Stimulated activated CD4-positive, alpha-beta T cell treated with anti-CD3 and anti-CD28 coated beads, Interleukin-15, amount 100 ng/mL, for 48 hours (primary cell): ENCODE measurements around the gene PTPRT.

Experiments
- DNase-seq, 2 donors: peaks; one replicate each; pipeline ENCODE4 v3.0.0-alpha.2; 2020; ENCODE audit warnings: low read depth in 2 of 2

PTPRT gene

GRCh38 chr20:43119720-43120119, 70.0 kb downstream of the PTPRT start:
- DNase-seq: no peak

GRCh38 chr20:43102394-43102793, 87.3 kb downstream of the PTPRT start:
- no peak for DNase-seq

- no peak for DNase-seq
Measured at GRCh38 chr20:43096931-43097260, 92.8 kb downstream of the PTPRT start.

GRCh38 chr20:43096126-43096930, 93.4 kb downstream of the PTPRT start:
- no peak for DNase-seq

- DNase-seq: no peak
Measured at GRCh38 chr20:43095034-43095433, 94.7 kb downstream of the PTPRT start.

DNA sequence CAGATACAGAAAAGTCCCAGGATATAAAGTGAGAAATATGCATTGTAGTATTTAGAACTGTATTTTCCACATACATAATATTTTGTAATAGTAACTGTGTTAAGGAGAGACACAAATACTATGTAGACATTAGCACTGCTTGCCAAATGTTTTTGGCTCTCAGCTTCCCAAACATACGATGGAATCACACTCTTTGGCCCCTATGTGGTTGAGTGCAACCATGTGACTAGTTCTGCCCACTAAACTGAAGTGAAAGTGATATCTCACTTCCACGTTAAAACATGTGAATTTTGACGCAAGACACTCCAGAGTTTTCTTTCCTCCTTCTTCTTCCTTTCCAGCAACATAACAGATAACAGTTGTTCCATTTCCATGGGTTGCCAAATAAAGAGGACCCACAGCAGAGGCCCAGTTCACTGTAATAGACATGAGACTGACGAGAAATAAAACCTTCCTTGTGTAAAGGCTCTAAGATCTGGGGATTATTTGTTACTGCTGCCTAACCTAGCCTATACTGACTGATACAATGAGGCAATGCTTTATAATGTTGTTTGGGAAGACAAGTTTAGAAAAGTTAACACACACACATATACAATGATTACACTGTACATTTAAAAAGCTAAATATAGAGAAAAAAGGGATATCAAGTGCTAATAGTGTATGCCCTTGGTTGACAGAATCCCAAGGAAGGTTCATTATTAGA, 97.2 kb downstream of the PTPRT start:
- DNase-seq: no peak

GRCh38 chr20:43068482-43068881, 121.2 kb downstream of the PTPRT start:
- no peak for DNase-seq

DNA sequence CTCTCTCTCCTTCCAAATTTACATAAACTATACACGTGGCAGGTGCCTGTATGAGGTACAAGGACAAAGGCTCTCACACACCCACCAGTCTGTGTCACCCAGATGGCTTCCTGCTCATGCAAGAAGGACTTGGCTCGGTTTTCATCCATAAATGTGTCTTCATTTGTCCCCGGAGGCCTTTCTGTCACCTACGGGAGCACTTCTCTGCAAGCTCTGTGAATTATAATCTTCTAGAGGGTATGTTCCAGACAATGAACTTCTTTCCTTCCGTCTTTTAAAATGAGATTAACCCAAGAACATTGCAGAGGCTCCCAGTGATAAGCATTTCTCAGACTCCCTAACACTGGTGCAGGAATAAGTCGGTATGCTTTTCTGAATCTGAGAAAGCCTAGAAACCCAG, 123.6 kb downstream of the PTPRT start:
- DNase-seq: no peak

DNA sequence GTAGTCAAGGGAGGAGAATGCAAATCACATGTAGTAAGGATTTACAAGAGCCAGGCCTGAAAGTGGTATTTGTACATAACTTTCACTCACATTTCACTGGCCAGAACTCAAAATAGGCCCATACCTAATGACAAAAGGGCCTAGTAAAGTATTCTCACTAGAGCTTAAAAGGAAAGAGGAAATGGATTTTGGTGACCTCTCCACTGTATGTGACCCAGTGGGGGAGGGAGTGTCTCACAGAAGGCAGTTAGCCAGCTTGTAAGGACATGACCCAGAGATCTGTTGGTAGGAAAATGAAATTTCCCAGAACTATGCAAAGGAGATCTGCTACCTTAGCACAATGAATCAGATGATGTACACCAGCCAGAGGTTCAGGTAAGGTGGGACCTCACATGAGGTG, 124.4 kb downstream of the PTPRT start:
- no peak for DNase-seq

DNA sequence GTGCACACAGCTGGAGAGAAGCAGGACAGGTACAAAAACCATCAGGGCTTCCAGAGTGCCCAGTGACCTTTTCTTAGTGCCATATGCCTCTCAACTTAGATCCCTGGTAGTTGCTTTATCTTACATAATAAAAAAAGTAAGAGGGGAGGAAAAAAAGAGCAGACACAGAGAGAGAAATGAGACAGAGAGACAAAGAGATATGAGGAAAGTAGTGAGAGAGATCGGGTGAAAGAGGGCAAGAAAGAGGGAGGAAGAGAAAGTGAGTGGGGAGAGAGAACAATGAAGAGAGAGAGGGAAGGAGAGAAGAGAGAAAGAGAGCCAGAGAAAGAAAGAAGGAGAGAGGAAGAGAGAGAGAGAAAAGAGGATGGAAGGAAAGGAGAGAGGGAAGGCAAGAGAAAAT, 131.6 kb downstream of the PTPRT start:
- DNase-seq: no peak

DNA sequence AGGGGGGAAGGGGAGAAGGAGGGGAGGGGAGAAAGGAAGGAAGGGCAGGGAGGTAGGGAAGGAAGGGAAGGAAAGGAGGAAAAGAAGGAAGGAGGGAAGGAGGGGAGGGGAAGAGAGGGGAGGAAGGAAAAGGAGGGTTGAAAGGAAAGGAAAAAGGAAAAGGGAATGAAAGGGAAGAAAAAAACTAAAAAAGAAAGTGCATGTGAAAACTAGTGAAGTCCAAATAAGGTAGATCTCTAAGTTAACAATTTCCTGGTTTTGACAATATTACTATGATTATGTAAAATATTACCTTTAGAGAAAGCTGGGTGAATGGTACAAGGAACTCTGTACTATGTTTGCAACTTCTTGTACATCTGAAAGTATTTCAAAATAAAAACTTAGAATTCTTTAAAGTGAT, 132.4 kb downstream of the PTPRT start:
- no peak for DNase-seq

DNA sequence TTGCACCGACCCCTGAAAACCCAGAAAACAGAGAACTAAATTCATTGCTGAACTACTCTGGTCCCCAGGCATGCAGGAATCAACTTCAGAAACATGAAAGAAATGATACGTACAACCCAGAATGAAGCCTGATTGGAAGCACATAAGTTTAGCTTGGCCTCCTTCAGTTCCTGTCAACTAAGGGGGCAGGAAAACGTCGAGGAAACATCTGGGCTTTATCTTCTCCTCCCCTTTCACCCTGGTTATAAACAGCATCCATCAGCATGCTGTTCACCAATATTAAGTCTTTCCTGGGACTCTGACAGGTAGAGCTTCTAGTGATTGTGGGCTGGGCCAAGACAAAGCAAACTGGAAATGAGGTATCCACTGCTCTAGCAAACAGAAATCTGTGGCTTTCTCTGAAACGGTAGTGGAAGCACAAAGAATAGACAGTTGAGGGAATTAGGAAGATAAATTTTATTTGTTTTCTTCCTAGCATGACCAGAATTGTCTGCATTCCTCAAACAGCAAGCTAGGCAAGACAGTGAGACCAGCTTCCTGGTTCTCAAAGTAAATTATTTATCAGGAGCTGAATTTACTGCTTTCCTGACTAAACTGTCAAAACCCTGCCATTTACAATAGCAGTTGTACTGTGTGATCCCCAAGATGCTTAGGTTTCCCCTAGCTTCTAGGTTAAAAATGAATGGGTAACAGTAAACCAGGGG, 134.4 kb downstream of the PTPRT start:
- no peak for DNase-seq

DNA sequence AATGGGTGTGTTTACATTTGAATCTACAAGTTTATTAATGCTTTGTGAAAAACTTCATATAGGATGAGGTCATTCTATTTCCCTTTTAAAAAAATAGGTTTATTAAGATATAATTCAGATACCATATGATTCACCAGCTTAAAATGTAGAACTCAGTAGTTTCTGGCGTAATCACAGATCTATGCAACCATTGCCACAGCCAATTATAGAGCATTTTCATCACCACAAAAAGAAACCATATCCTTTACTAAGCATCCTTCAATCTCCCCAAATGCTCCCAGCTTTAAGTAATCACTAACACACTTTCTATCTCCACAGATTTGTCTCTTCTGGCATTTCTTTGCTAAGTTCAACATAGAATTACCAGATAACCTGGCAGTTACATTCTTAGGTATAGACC, 137.2 kb downstream of the PTPRT start:
- DNase-seq: no peak

- no peak for DNase-seq
Measured at GRCh38 chr20:43046966-43047365, 142.7 kb downstream of the PTPRT start.

DNA sequence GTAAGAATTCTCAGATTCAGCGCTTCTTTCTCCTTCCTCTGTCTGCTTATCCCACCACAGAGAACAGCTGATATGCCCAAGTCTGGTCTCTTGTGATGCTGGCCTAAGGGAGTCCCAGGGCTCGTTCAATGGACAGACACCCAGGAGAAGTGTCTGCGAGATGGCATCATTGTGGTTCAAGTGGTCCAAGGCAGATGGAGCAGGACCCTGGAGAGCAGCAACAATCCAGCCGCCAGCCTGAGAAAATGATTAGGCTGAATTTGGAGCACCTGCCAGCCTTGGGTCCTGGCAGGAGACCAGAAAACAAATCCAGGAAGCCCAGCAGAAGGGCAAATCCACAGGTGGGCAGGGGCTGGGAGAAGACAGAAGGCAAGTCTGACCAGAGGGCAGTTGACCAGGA, 145.8 kb downstream of the PTPRT start:
- DNase-seq: no peak

DNA sequence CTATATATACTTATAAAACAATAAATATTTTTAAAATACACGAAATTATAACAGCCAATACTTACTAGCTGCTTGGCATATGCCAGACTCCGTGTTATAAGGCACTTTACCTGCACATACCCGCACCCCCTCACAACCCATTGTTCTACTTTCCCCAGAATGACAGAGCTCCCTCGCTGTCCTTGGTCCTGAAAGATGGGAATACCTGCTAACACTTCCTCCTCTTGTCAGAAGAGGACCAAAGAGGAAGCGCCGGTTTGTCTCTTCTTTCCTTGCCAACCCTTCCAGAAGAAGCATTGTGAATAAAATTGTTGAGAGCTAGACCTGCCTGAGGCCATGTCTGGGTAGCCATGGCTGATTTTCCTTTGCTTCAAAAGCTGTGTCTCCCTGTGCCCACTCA, 149.3 kb downstream of the PTPRT start:
- no peak for DNase-seq

DNA sequence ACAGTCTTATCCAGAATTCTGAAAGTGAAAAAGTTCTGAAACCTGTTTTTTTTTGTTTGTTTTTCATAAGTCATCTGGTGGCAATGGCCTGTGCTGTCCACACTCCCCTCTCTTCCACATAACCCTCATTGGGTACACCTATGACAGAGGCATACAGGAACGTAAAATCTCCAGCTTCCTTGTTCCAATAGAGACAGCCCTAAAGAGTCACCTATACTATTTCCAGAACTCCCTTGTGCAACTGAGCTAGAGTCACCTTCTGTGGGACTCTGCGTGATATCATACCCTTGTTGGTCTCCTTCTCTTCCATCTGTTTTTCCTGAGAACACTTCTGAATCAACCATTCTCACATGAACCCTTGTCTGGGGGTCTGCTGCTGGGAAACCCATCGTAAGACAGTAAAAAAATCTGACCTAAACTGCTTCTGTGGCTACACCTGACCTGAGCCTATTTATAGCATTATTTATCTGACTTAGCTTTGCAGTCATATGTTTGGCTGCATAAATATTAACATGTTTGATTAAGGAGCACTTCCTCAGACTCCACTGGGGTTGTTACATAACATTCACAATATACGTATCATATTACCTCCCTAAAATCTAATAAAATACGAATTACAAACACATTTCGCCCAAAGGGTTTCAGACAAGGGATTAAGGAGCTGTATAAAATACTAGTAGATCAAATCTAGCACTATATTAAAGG, 151.9 kb downstream of the PTPRT start:
- no peak for DNase-seq

GRCh38 chr20:43034981-43035724, 154.6 kb downstream of the PTPRT start:
- no peak for DNase-seq

DNA sequence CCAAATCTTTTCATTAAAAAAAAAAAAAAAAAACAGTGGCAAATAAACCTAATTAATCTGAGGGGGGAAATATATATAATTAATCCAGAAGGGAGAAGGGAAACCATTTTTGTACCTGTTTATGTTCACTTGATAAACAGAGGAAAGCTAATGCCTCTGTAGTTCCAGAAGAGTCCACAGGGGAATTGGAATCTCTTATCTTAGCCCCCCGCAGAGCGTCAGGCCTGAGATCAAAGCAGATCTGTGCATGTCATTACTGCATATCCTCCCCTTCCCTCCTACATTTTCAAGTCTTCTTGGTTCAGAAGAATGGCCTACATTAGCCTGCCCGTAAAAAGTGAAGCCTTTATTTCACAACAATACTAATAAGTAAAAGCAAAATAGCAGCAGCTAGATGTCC, 157.2 kb downstream of the PTPRT start:
- DNase-seq: no peak

GRCh38 chr20:43029176-43029575, 160.5 kb downstream of the PTPRT start:
- no peak for DNase-seq

DNA sequence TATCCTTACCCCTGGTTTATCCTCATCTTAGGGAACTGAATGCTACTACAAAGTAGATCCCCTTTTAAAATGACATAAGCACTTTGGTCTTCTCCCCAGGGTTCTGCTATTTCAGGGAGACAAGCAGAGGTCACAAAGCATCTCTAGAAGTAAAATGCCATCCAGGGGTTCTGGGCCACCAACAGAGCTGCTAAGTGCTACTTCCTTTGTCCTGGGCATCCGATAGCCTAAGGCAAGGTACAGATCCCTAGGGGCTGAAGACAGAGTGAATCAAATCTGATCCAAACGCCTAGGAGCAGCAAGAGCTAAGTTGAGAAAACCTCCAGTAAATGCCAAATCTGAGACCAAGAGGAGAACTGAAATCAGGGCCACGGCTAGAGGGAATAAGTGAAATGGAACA, 161.2 kb downstream of the PTPRT start:
- no peak for DNase-seq

- no peak for DNase-seq
Measured at GRCh38 chr20:43023836-43024235, 165.9 kb downstream of the PTPRT start.
